ENCODE measurements around the gene KRT13.

Gene KRT13

DNA sequence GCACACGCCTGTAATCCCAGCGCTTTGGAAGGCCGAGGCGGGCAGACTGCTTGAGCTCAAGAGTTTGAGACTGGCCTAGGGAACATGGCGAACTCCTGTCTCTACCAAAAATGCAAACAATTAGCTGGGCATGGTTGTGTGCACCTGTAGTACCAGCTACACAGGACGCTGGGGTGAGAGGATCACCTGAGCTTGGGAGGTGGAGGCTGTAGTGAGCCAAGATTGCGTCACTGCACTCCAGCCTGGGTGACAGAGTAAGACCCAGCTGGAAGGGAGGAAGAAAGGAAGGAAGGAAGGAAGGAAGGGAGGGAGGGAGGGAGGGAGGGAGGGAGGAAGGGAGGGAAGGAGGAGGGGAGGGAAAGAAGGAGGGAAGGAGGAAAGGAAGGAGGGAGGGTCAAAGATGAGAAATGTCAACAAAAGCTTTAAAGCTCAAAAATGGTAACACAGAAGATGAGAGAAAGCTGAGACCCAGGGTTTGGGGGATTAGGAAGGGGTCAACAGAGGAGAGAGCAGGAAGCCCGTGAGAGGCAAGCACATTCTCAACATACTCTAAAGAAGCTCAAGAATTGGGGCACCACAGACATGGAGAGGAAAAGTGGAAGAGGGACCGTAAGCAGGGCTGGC, 27.6 kb upstream of the KRT13 start:
- H3K4me3 ChIP-seq (ENCODE audit: low read depth, low read length) = no peak overlapping the region
- no peak for DNase-seq (ENCODE audit: low read depth, low spot score)
- in situ Hi-C loops (cut with HindIII; ENCODE audit: low sequenced_read_pairs) = no loop called here
- TF ChIP-seq, protein P1, sequence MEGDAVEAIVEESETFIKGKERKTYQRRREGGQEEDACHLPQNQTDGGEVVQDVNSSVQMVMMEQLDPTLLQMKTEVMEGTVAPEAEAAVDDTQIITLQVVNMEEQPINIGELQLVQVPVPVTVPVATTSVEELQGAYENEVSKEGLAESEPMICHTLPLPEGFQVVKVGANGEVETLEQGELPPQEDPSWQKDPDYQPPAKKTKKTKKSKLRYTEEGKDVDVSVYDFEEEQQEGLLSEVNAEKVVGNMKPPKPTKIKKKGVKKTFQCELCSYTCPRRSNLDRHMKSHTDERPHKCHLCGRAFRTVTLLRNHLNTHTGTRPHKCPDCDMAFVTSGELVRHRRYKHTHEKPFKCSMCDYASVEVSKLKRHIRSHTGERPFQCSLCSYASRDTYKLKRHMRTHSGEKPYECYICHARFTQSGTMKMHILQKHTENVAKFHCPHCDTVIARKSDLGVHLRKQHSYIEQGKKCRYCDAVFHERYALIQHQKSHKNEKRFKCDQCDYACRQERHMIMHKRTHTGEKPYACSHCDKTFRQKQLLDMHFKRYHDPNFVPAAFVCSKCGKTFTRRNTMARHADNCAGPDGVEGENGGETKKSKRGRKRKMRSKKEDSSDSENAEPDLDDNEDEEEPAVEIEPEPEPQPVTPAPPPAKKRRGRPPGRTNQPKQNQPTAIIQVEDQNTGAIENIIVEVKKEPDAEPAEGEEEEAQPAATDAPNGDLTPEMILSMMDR (IDR thresholded peaks at IDR 0.05; ENCODE audit: low read depth, low read length) = no peak

DNA sequence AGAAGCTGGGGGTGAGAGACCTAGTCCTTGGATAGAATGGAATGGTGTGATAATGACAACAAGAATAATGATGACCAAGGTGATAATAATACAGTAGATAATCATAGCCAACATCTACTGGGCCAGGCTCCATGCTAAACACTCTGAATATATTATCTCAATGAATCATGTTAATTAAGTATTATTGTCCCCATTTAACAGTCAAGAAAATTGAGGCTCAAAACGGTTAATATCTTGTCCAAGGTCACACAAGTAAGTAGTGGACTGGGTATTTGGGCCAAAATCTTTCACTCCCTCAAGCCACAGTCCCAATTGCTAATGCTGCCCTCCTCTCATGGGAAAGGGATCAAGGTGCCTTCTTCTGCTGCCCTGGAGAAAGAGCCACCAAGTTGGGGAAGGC, 26.6 kb upstream of the KRT13 start:
- TF ChIP-seq, protein P1 (IDR thresholded peaks at IDR 0.05; ENCODE audit: low read depth, low read length) = no peak
- H3K4me3 ChIP-seq (ENCODE audit: low read depth, low read length) = no peak overlapping the region
- in situ Hi-C loops (cut with HindIII; ENCODE audit: low sequenced_read_pairs) = no loop called here
- no peak for DNase-seq (ENCODE audit: low read depth, low spot score)

GRCh38 chr17:41530062-41531048, 24.9 kb upstream of the KRT13 start:
- peak; percentile 87 for DNase-seq (ENCODE audit: low read depth, low spot score)
- TF ChIP-seq, protein P1 (IDR thresholded peaks at IDR 0.05; ENCODE audit: low read depth, low read length) = no peak
- in situ Hi-C loops (cut with HindIII; ENCODE audit: low sequenced_read_pairs) = no loop called here
- H3K4me3 ChIP-seq (ENCODE audit: low read depth, low read length) = no peak overlapping the region

GRCh38 chr17:41529491-41529915, 24.1 kb upstream of the KRT13 start:
- H3K4me3 ChIP-seq (ENCODE audit: low read depth, low read length) = no peak overlapping the region
- in situ Hi-C loops (cut with HindIII; ENCODE audit: low sequenced_read_pairs) = no loop called here
- no peak for DNase-seq (ENCODE audit: low read depth, low spot score)
- TF ChIP-seq, protein P1 (IDR thresholded peaks at IDR 0.05; ENCODE audit: low read depth, low read length) = no peak

DNA sequence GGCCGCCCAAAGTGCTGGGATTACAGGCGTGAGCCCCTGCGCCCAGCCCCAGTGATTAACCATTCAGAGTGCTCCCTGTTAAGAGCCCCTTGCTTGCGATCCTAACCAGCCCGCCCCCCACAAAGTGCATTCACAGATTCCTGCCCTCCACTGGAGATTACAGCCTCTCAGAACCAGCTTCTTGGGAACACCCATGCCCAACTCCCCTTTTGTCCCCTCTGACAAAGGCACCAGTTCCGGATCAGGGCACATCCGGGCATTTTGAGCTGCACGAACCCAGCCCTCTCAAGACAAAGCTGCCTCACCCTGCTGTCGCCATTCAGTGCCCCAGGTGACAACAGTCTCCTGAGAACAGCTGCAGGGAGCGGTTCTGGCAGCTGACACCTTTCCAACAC, 23.5 kb upstream of the KRT13 start:
- no peak for DNase-seq (ENCODE audit: low read depth, low spot score)
- TF ChIP-seq, protein P1 (IDR thresholded peaks at IDR 0.05; ENCODE audit: low read depth, low read length) = no peak
- H3K4me3 ChIP-seq (ENCODE audit: low read depth, low read length) = no peak overlapping the region
- in situ Hi-C loops (cut with HindIII; ENCODE audit: low sequenced_read_pairs) = no loop called here

GRCh38 chr17:41527063-41528023, 21.9 kb upstream of the KRT13 start:
- H3K4me3 ChIP-seq (ENCODE audit: low read depth, low read length) = peak overlapping the region; percentile 55
- TF ChIP-seq, protein P1 (IDR thresholded peaks at IDR 0.05; ENCODE audit: low read depth, low read length) = no peak
- in situ Hi-C loops (cut with HindIII; ENCODE audit: low sequenced_read_pairs) = no loop called here
- no peak for DNase-seq (ENCODE audit: low read depth, low spot score)

Measured in astrocyte of the spinal cord (primary cell).